ENCODE data around the gene PTPRN2.
"Not testable (repeated sequence)": the region's sequence is repeated elsewhere in the genome, so short reads cannot be mapped to it uniquely, and the experiment has no call there.

The PTPRN2 gene

GRCh38 chr7:158284617-158285382 is 302.8 kb downstream of the PTPRN2 start:
- DNase-seq = no peak

- no peak for DNase-seq
Measured at GRCh38 chr7:158284121-158284520, 303.5 kb downstream of the PTPRN2 start.

GRCh38 chr7:158283016-158283974 is 304.3 kb downstream of the PTPRN2 start:
- DNase-seq = no peak

GRCh38 chr7:158282461-158283001 is 305.1 kb downstream of the PTPRN2 start:
- DNase-seq = no peak

- DNase-seq = no peak
Measured at GRCh38 chr7:158281441-158281840, 306.2 kb downstream of the PTPRN2 start.

- DNase-seq = no peak
Measured at GRCh38 chr7:158280448-158281144, 307.0 kb downstream of the PTPRN2 start.

GRCh38 chr7:158279539-158280447 is 307.8 kb downstream of the PTPRN2 start:
- DNase-seq = no peak

- no peak for DNase-seq
Measured at GRCh38 chr7:158278745-158279320, 308.8 kb downstream of the PTPRN2 start.

- no peak for DNase-seq
Measured at GRCh38 chr7:158277219-158278141, 310.1 kb downstream of the PTPRN2 start.

GRCh38 chr7:158276414-158277218 is 311.0 kb downstream of the PTPRN2 start:
- no peak for DNase-seq

GRCh38 chr7:158275711-158276413 is 311.8 kb downstream of the PTPRN2 start:
- DNase-seq = no peak

GRCh38 chr7:158274996-158275395 is 312.6 kb downstream of the PTPRN2 start:
- DNase-seq = no peak

- DNase-seq = no peak
Measured at GRCh38 chr7:158274404-158274811, 313.2 kb downstream of the PTPRN2 start.

- DNase-seq = not testable (repeated sequence)
Measured at GRCh38 chr7:158273756-158274342, 313.8 kb downstream of the PTPRN2 start.

- no peak for DNase-seq
Measured at GRCh38 chr7:158273138-158273651, 314.4 kb downstream of the PTPRN2 start.

GRCh38 chr7:158272509-158273137 is 315.0 kb downstream of the PTPRN2 start:
- DNase-seq = no peak

GRCh38 chr7:158272091-158272490 is 315.5 kb downstream of the PTPRN2 start:
- no peak for DNase-seq

- DNase-seq = no peak
Measured at GRCh38 chr7:158271646-158272045, 316.0 kb downstream of the PTPRN2 start.
